ENCODE measurements around the gene DYNC1I1. TPM values are rescaled to one million over a fixed set of nuclear protein-coding genes. Genes with fewer than 3 reads are reported as not detected.

Gene DYNC1I1
- polyA plus RNA-seq, 1 of the 3 experiments (the other 2 are of a cell fraction), result 0.05 TPM

GRCh38 chr7:95755277-95755934 lies 16.9 kb upstream of the DYNC1I1 start:
- Histone ChIP-seq H3K27ac (ENCODE audit: low read depth in 2 of 2, low read length in 1 of 2) (no peak overlapping the region), H3K9ac (no peak overlapping the region), H3K4me3 (ENCODE audit: low read depth in 2 of 2, low read length in 1 of 2) (no peak overlapping the region), H3K4me2 (no peak overlapping the region), H3K27me3 (ENCODE audit: insufficient read depth) (no peaks in the 10 kb centered on the region; the same call in 1 of the 2 replicates), H3K36me3 (replicated peaks in 1 of 2; ENCODE audit: control insufficient read depth in 1 of 2, insufficient read depth in 2 of 2, low read length in 1 of 2) (no peaks in the 10 kb centered on the region), H3F3A (replicated peaks; ENCODE audit: insufficient read depth) (no peaks in the 10 kb centered on the region), H3K9me2 (no peaks in the 10 kb centered on the region), H3K9me3 (no peaks in the 10 kb centered on the region), H4K20me1 (ENCODE audit: insufficient read depth) (no peaks in the 10 kb centered on the region), H3K4me1 (ENCODE audit: control insufficient read depth in 1 of 2, insufficient read depth in 2 of 2, low read depth in 1 of 2, low read length in 1 of 2) (no peaks in the 10 kb centered on the region), H3K79me2 (ENCODE audit: insufficient read depth) (no peaks in the 10 kb centered on the region), H2AFZ (ENCODE audit: low read depth) (no peak overlapping the region)
- no peak for TF ChIP-seq JUND (IDR thresholded peaks at IDR 0.05)
- TF ChIP-seq, protein P1, sequence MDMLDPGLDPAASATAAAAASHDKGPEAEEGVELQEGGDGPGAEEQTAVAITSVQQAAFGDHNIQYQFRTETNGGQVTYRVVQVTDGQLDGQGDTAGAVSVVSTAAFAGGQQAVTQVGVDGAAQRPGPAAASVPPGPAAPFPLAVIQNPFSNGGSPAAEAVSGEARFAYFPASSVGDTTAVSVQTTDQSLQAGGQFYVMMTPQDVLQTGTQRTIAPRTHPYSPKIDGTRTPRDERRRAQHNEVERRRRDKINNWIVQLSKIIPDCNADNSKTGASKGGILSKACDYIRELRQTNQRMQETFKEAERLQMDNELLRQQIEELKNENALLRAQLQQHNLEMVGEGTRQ (IDR thresholded peaks at IDR 0.05; ENCODE audit: borderline replicate concordance, low read depth, low read length), result no peak
- no peak for TF ChIP-seq SIN3A (IDR thresholded peaks at IDR 0.05; ENCODE audit: borderline replicate concordance, low read depth, low read length)
- no peak for TF ChIP-seq RCOR1 (IDR thresholded peaks at IDR 0.05; ENCODE audit: low read length)
- TF ChIP-seq CHD2 (IDR thresholded peaks at IDR 0.05; ENCODE audit: low read length, partially characterized antibody), result no peak
- TF ChIP-seq YY1 (IDR thresholded peaks at IDR 0.05; ENCODE audit: low read depth), result no peak
- TF ChIP-seq RFX5 (IDR thresholded peaks at IDR 0.05; ENCODE audit: low read length), result no peak
- TF ChIP-seq MXI1 (IDR thresholded peaks at IDR 0.05; ENCODE audit: low read depth, low read length), result no peak
- TF ChIP-seq RXRA (IDR thresholded peaks at IDR 0.05; ENCODE audit: borderline replicate concordance, low read depth), result no peak
- ChIA-PET CTCF (interaction anchor here (1.1 kb wide), 1 partner anchor 10 kb away, joined by 3 read pairs; no protein-coding TSS in a partner anchor), POLR2A (no interaction called here)
- WGBS (ENCODE audit: low lambda C conversion rate), result 32% methylated on average over 6 of the region's 6 CpGs
- DNase-seq, result no peak

- H3K27ac ChIP-seq (ENCODE audit: low read depth in 2 of 2, low read length in 1 of 2), result no peak overlapping the region
- no peak overlapping the region for H2AFZ ChIP-seq (ENCODE audit: low read depth)
- H3K9ac ChIP-seq, result no peak overlapping the region
- no peak overlapping the region for H3K4me3 ChIP-seq (ENCODE audit: low read depth in 2 of 2, low read length in 1 of 2)
- no peaks in the 10 kb centered on the region for H3K79me2 ChIP-seq (ENCODE audit: insufficient read depth)
- no peaks in the 10 kb centered on the region for H3K9me2 ChIP-seq
- H3K9me3 ChIP-seq, result no peaks in the 10 kb centered on the region
- H3K36me3 ChIP-seq (replicated peaks in 1 of 2; ENCODE audit: control insufficient read depth in 1 of 2, insufficient read depth in 2 of 2, low read length in 1 of 2), result no peaks in the 10 kb centered on the region
- no peak overlapping the region for H3K4me2 ChIP-seq
- ChIA-PET POLR2A (no interaction called here), CTCF (interaction anchor here (2.3 to 2.7 kb wide), 2 partner anchors 14 to 35 kb away, joined by 9 to 12 read pairs; partner anchors contain the start of gene DYNC1I1)
- H3K27me3 ChIP-seq (ENCODE audit: insufficient read depth), result no peaks in the 10 kb centered on the region; the same call in 1 of the 2 replicates
- WGBS (ENCODE audit: low lambda C conversion rate), result 15% methylated on average over 3 of the region's 3 CpGs
- no peak for DNase-seq
- H3F3A ChIP-seq (replicated peaks; ENCODE audit: insufficient read depth), result no peaks in the 10 kb centered on the region
- no peaks in the 10 kb centered on the region for H3K4me1 ChIP-seq (ENCODE audit: control insufficient read depth in 1 of 2, insufficient read depth in 2 of 2, low read depth in 1 of 2, low read length in 1 of 2)
- H4K20me1 ChIP-seq (ENCODE audit: insufficient read depth), result no peaks in the 10 kb centered on the region
- no peak for TF ChIP-seq RFX5 (IDR thresholded peaks at IDR 0.05; ENCODE audit: low read length)
- TF ChIP-seq MXI1 (IDR thresholded peaks at IDR 0.05; ENCODE audit: low read depth, low read length), result no peak
- no peak for TF ChIP-seq NRF1 (IDR thresholded peaks at IDR 0.05; ENCODE audit: low read depth, low read length)
- no peak for TF ChIP-seq TCF12 (IDR thresholded peaks at IDR 0.05)
- TF ChIP-seq EP300 (IDR thresholded peaks at IDR 0.05; ENCODE audit: borderline replicate concordance in 1 of 2, low read depth in 1 of 2, low read length in 1 of 2), result no peak
- TF ChIP-seq, protein P2, sequence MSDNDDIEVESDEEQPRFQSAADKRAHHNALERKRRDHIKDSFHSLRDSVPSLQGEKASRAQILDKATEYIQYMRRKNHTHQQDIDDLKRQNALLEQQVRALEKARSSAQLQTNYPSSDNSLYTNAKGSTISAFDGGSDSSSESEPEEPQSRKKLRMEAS (IDR thresholded peaks at IDR 0.05; ENCODE audit: low read depth), result no peak
- TF ChIP-seq YY1 (IDR thresholded peaks at IDR 0.05; ENCODE audit: low read depth), result no peak
- TF ChIP-seq, protein P3, sequence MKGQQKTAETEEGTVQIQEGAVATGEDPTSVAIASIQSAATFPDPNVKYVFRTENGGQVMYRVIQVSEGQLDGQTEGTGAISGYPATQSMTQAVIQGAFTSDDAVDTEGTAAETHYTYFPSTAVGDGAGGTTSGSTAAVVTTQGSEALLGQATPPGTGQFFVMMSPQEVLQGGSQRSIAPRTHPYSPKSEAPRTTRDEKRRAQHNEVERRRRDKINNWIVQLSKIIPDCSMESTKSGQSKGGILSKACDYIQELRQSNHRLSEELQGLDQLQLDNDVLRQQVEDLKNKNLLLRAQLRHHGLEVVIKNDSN (IDR thresholded peaks at IDR 0.05; ENCODE audit: borderline replicate concordance, low read depth), result no peak
- TF ChIP-seq MEF2A (IDR thresholded peaks at IDR 0.05; ENCODE audit: borderline replicate concordance, low read depth), result no peak
- TF ChIP-seq NFIC (IDR thresholded peaks at IDR 0.05; ENCODE audit: borderline replicate concordance), result no peak
- TF ChIP-seq, protein P4, sequence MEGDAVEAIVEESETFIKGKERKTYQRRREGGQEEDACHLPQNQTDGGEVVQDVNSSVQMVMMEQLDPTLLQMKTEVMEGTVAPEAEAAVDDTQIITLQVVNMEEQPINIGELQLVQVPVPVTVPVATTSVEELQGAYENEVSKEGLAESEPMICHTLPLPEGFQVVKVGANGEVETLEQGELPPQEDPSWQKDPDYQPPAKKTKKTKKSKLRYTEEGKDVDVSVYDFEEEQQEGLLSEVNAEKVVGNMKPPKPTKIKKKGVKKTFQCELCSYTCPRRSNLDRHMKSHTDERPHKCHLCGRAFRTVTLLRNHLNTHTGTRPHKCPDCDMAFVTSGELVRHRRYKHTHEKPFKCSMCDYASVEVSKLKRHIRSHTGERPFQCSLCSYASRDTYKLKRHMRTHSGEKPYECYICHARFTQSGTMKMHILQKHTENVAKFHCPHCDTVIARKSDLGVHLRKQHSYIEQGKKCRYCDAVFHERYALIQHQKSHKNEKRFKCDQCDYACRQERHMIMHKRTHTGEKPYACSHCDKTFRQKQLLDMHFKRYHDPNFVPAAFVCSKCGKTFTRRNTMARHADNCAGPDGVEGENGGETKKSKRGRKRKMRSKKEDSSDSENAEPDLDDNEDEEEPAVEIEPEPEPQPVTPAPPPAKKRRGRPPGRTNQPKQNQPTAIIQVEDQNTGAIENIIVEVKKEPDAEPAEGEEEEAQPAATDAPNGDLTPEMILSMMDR (IDR thresholded peaks at IDR 0.05), result no peak
- TF ChIP-seq POLR2AphosphoS5 (IDR thresholded peaks at IDR 0.05; ENCODE audit: low read depth, low read length), result no peak
- no peak for TF ChIP-seq CHD2 (IDR thresholded peaks at IDR 0.05; ENCODE audit: low read length, partially characterized antibody)
- TF ChIP-seq, protein P5, sequence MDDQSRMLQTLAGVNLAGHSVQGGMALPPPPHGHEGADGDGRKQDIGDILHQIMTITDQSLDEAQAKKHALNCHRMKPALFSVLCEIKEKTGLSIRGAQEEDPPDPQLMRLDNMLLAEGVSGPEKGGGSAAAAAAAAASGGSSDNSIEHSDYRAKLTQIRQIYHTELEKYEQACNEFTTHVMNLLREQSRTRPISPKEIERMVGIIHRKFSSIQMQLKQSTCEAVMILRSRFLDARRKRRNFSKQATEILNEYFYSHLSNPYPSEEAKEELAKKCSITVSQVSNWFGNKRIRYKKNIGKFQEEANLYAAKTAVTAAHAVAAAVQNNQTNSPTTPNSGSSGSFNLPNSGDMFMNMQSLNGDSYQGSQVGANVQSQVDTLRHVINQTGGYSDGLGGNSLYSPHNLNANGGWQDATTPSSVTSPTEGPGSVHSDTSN (IDR thresholded peaks at IDR 0.05), result no peak
- TF ChIP-seq, protein P6, sequence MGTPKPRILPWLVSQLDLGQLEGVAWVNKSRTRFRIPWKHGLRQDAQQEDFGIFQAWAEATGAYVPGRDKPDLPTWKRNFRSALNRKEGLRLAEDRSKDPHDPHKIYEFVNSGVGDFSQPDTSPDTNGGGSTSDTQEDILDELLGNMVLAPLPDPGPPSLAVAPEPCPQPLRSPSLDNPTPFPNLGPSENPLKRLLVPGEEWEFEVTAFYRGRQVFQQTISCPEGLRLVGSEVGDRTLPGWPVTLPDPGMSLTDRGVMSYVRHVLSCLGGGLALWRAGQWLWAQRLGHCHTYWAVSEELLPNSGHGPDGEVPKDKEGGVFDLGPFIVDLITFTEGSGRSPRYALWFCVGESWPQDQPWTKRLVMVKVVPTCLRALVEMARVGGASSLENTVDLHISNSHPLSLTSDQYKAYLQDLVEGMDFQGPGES (IDR thresholded peaks at IDR 0.05; ENCODE audit: low read depth, low read length), result no peak
Observed at GRCh38 chr7:95758187-95758586, 14.2 kb upstream of the DYNC1I1 start.
